Left ventricle myocardium inferior (tissue), 1 donor: ENCODE data around the gene FRZB. TPM values are rescaled to one million over a fixed set of nuclear protein-coding genes. Genes with fewer than 3 reads are reported as not detected.

Source experiments
- DNase-seq: peaks from one replicate; pipeline ENCODE4 v3.0.0-alpha.2; 2020
- H3K27ac ChIP-seq: fragments of 200-600 bp; replicated peaks from 2 replicates; pipeline ENCODE4 v1.8.0; 2021
- H3K27me3 ChIP-seq: fragments of 200-600 bp; 2 replicates; pipeline ENCODE4 v1.8.0; 2021; ENCODE audit warnings: low read depth
- H3K36me3 ChIP-seq: fragments of 200-600 bp; 2 replicates; pipeline ENCODE4 v1.8.0; 2021
- H3K4me1 ChIP-seq: fragments of 200-600 bp; 2 replicates; pipeline ENCODE4 v1.8.0; 2021
- H3K4me3 ChIP-seq: fragments of 200-600 bp; 2 replicates; pipeline ENCODE4 v1.8.0; 2021; ENCODE audit warnings: mild to moderate bottlenecking, moderate library complexity
- H3K9me3 ChIP-seq: fragments of 200-600 bp; replicated peaks from 2 replicates; pipeline ENCODE4 v1.8.0; 2021
- CTCF ChIP-seq: fragments of 200-600 bp; IDR thresholded peaks from 2 replicates; pipeline ENCODE4 v1.8.0; 2021; ENCODE audit warnings: antibody characterized with exemption, mild to moderate bottlenecking, borderline replicate concordance
- intact Hi-C: fragments of 100-400 bp; cut with micrococcal nuclease; formaldehyde crosslinking; loops from one replicate; pipeline ENCODE4 v1.11.0; 2022
- total RNA-seq: library from RNA; stranded (reverse); fragmentation: NEBNext Ultra II Directional; extraction: Animal tissue kit (Norgen Biotek cat#: 25700); gene quantifications from one replicate; pipeline ENCODE4 v1.2.1, GENCODE V29; 2021
- donor health status: DM: no; HTN: yes; CAD: no; lungs with severe emphysema.

Gene FRZB
- total RNA-seq, 1 donor from 2014 or later: 2.2 TPM

GRCh38 chr2:182854375-182855105 lies 11.9 kb downstream of the FRZB start:
- Histone ChIP-seq H3K27me3 (no peaks in the 10 kb centered on the region), H3K4me1 (no peaks in the 10 kb centered on the region), H3K27ac (no peak overlapping the region), H3K36me3 (no peaks in the 10 kb centered on the region), H3K4me3 (no peak overlapping the region), H3K9me3 (peaks cover 15% of the 10 kb centered on the region)
- intact Hi-C loops: no loop called here
- DNase-seq: no peak
- TF ChIP-seq CTCF: no peak

GRCh38 chr2:182852801-182853200 lies 13.6 kb downstream of the FRZB start:
- no peak for TF ChIP-seq CTCF
- intact Hi-C loops: no loop called here

GRCh38 chr2:182852090-182852489 lies 14.3 kb downstream of the FRZB start:
- intact Hi-C loops: no loop called here
- Histone ChIP-seq H3K4me1 (no peaks in the 10 kb centered on the region), H3K27me3 (no peaks in the 10 kb centered on the region), H3K4me3 (no peak overlapping the region), H3K9me3 (peaks cover 11% of the 10 kb centered on the region), H3K36me3 (no peaks in the 10 kb centered on the region), H3K27ac (no peak overlapping the region)
- no peak for TF ChIP-seq CTCF
- DNase-seq: no peak

More at GRCh38 chr2:182852801-182853200, 13.6 kb downstream of the FRZB start:
- H3K4me1 ChIP-seq: no peaks in the 10 kb centered on the region
- H3K27me3 ChIP-seq: no peaks in the 10 kb centered on the region
- DNase-seq: no peak
- H3K36me3 ChIP-seq: no peaks in the 10 kb centered on the region
- no peak overlapping the region for H3K4me3 ChIP-seq
- H3K9me3 ChIP-seq: peaks cover 15% of the 10 kb centered on the region
- no peak overlapping the region for H3K27ac ChIP-seq

GRCh38 chr2:182845794-182846417 lies 20.5 kb downstream of the FRZB start:
- intact Hi-C loops: no loop called here
- Histone ChIP-seq H3K36me3 (no peaks in the 10 kb centered on the region), H3K4me3 (no peak overlapping the region), H3K27ac (no peak overlapping the region), H3K9me3 (no peaks in the 10 kb centered on the region), H3K27me3 (no peaks in the 10 kb centered on the region), H3K4me1 (peaks cover 5% of the 10 kb centered on the region)
- no peak for DNase-seq
- no peak for TF ChIP-seq CTCF

GRCh38 chr2:182836451-182836850 lies 30.0 kb downstream of the FRZB start:
- H3K4me1 ChIP-seq: peaks cover 5% of the 10 kb centered on the region
- intact Hi-C loops: no loop called here
- no peak for TF ChIP-seq CTCF
- no peak for DNase-seq
- H3K4me3 ChIP-seq: no peak overlapping the region
- no peaks in the 10 kb centered on the region for H3K27me3 ChIP-seq
- no peaks in the 10 kb centered on the region for H3K36me3 ChIP-seq
- no peak overlapping the region for H3K27ac ChIP-seq
- H3K9me3 ChIP-seq: no peaks in the 10 kb centered on the region
